Occipital lobe (tissue), 2 donors: Measurements from ENCODE around the gene KCNK7. TPM values are rescaled to one million over a fixed set of nuclear protein-coding genes. Genes with fewer than 3 reads are reported as not detected.

Experiments used
- DNase-seq: peaks from one replicate; lab custom pipeline; 2025; lab: John Stamatoyannopoulos, UW
- total RNA-seq: library from RNA; depleted of rRNA; stranded (reverse); fragments of >200 nt; gene quantifications from one replicate; pipeline ENCODE4 v1.2.3, GENCODE V29; 2014

KCNK7 gene
- total RNA-seq, 1 donor from 2014 or later = 0.31 TPM

DNA sequence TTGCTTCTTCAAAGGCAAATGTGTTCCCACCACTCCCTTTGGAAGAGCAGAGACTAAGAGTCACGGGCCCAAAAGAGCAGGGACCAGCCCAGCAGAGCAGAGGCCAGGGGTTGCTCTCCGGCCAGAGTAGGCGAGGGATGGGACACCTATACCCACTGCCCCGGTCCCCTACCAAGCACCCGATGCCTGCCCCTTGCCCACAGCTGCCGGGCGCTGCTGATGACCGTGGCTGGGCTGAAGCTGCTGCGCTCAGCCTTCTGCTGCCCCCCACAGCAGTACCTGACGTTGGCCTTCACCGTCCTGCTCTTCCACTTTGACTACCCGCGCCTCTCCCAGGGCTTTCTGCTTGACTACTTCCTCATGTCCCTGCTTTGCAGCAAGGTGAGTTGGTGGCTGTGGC, 31.6 kb upstream of the KCNK7 start:
- DNase-seq = no peak

DNA sequence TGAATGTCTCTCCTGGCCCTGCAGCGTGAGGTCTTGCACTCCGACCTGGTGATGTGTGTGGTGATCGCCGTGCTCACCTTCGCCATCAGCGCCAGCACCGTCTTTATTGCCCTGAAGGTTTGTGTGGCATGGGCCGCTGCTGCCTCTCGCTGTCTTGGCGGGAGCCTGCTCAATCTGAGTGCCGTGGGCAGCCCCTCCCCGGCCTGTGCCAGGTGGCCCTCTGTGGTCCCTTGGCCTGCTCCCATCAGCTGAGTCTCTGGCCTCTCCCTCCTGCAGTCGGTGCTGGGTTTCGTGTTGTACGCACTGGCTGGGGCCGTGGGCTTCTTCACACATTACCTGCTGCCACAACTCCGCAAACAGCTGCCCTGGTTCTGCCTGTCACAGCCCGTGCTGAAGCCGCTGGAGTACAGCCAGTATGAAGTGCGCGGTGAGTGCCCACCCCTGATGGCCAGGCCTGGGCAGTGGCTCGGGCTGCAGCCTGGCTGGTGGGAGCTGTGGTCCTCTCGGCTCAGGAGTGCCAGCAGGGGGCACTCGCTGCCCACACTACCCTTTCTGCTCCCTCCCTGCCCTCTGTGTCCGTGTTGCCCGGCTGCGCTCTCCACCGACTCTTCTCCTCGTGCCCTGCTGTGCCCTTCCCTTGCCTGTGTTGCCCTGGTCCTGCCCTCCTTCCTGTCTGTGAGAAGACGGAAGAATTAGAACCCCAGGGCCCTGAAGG, 30.2 kb upstream of the KCNK7 start:
- DNase-seq = no peak

DNA sequence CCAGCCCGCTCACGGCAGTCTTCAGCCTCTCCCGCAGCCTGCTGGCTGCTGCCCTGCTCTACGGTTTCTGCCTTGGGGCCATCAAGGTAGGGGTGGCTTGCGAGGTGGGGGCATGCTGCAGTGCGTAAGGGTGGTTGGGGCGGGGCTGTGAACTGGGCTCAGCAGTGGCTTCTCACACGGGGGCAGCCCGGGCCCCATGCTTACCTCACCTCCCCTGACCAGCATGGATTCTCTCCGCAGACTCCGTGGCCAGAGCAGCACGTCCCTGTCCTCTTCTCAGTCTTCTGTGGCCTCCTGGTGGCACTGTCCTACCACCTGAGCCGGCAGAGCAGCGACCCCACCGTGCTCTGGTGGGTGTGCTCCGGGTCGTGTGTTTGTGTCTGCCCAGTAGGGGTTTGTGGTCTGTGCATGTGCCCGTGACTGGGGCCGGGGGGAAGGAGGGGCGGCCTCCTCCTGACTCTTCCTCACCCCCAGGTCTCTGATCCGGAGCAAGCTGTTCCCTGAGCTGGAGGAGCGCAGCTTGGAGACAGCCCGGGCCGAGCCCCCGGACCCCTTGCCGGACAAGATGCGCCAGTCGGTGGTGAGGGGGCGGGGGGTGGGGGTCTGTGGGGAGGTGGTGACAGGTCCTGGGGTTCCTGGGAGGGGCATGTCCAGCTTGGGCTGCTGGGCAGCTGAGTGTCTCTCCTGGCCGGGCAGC, 29.5 kb upstream of the KCNK7 start:
- DNase-seq = no peak

DNA sequence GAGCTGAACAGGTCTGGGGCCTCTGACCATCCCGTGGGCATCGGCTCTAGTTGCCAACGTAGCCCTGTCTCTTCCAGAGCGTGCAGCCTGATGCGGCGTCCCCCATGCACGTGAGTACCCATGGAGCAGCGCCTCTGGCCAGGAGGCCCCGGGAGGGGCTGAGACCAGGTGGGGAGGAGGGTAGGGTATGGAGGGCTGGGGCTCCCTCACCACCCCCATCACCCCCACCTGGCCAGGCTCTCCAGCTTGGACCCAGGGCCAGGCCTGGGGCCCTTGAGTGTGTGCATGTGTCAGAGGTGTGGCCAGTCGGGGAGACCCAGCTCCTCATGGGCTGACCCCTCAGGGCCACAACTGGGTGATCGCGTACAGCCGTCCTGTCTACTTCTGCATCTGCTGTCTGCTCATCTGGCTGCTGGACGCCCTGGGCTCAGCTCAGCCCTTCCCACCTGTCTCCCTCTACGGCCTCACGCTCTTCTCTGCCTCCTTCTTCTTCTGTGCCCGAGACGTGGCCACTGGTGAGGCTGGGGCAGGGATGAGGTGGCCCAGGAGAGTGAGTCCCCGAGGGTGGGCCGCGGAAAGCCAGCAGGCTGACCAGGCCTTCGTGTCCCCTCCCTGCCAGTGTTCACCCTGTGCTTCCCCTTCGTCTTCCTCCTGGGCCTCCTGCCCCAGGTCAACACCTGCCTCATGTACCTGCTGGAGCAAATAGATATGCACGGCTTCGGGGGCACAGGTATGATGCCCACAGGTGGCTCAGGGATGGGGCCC, 28.4 kb upstream of the KCNK7 start:
- DNase-seq = no peak

DNA sequence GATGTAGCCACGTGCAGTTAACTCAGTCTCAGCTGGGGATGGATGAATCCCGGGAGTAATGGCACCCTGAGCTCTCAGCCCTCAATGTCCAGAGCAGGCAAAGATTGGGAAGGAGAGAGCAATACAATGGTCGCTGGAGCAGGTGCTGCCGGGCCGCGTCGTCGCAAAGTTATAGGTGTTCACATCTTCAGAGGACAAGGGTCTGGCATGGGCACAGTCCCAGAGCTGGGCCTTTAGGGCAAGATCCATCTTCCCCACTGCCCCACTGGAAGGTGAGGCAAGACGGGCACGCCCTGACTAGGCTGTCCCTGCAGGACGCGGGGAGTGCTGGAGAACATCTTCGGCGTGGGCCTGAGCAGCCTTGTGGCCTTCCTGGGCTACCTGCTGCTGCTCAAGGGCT, 27.6 kb upstream of the KCNK7 start:
- DNase-seq = no peak

DNA sequence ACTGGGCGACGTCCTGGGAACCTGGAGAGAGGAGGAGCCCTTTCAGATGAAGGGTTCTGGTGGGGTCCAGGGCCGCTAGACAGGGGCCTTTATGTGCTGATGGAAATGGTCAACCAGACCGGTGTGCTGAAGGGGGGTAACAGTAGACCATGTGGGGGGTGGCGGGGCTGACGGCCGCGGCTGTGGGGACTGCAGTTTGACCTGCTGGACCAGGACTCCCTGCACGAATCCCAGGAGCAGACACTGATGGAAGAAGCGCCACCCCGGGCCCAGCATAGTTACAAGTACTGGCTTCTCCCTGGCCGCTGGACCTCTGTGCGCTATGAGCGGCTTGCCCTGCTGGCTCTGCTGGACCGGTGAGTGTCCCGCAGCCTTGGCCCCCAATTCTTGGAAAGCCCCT, 26.4 kb upstream of the KCNK7 start:
- DNase-seq = no peak

DNA sequence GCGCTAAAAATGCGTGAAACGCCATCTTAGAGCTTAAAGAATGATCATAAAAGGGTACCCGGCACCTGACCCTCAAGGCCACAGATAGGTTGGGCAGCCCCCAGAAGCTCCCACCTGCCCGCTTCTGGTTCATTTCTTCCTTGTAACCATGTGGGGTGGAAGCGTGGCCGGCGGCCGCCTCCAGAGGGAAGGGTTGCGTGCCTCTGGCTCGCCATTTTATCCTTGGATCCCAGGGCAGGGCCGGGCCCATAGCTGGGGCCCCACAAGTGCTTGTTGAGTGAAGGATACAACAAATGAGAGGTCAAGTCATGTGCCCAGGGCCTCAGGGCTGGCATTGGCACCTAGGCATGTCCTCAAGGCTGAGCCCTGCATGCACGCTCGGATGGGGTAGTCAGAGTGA, 25.9 kb upstream of the KCNK7 start:
- no peak for DNase-seq

DNA sequence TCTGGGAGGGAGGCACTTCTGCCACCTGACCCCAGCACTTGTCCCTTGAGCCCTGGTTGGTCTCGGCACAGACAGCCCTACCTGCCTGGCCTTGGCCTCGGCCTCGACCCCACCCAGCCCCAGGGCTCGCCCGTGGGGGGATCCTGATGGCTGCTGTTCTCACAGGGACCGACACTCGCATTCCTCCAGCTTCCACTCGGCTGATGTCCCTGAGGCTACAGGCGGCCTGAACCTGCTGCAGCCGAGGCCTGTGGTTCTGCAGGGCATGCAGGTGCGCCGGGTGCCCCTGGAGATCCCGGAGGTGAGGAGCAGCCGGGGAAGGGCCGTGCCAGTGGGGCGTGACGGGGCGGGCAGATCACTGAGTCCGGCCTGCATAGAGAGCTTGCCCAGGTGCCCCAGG, 25.1 kb upstream of the KCNK7 start:
- no peak for DNase-seq

DNA sequence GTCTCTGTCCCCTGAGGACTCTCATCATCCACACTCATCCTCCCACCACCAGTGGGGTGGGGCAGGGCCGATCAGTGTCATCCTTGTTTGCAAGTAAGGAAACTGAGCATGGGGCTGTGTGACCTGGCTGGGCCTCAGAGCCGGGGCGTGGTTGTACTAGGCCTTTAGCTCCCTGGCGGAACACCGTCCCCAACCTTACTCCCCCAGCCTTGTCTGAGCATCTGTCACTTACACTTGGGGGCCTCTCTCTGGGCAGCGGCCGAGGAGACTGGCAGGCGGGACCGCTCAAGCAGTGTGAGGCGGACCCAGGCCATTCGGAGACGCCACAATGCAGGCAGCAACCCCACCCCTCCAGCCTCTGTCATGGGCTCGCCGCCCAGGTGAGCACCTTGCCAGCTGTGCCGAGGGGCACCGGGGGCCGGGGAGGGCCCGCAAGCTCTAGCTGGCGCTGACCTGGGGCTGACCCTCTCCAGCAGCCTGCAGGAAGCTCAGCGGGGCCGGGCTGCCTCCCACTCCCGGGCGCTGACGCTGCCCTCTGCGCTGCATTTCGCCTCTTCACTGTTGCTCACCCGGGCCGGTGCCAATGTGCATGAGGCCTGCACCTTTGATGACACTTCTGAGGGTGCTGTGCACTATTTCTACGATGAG, 23.8 kb upstream of the KCNK7 start:
- DNase-seq = no peak

DNA sequence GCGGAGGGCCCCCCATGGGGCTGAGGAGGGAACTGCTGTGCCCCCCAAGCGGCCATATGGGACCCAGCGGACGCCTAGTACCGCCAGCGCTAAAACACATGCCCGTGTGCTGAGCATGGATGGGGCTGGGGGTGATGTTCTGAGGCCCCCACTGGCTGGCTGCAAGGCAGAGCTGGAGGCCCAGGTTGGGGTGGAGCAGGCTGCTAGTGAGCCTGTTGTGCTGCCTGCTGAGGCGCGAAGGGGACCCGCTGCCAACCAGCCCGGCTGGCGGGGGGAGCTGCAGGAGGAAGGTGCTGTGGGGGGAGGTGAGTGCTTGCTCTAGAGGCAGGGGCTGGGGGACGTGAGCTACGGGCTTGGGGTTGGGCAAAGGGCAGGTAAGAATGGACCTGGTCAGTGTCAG, 23.2 kb upstream of the KCNK7 start:
- DNase-seq = no peak

DNA sequence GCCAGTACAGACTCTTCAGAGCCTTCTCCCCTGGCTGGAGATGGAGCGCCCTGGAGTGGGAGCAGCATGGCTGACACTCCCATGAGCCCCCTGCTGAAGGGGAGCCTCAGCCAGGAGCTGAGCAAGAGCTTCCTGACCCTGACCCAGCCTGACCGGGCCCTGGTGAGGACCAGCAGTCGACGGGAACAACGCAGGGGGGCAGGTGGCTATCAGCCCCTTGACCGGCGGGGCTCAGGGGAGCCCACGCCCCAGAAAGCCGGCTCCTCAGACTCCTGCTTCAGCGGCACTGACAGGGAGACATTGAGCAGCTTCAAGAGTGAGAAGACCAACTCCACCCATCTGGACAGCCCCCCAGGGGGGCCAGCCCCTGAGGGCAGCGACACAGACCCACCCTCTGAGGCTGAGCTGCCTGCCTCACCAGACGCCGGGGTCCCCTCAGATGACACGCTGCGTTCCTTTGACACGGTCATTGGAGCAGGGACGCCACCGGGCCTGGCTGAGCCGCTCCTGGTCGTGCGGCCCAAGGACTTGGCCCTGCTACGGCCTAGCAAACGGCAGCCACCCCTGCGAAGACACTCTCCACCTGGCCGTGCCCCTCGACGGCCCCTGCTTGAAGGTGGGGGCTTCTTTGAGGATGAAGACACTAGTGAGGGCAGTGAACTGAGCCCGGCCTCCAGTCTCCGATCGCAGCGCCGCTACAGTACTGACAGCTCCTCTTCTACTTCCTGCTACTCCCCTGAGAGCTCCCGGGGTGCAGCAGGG, 22.6 kb upstream of the KCNK7 start:
- DNase-seq = no peak

DNA sequence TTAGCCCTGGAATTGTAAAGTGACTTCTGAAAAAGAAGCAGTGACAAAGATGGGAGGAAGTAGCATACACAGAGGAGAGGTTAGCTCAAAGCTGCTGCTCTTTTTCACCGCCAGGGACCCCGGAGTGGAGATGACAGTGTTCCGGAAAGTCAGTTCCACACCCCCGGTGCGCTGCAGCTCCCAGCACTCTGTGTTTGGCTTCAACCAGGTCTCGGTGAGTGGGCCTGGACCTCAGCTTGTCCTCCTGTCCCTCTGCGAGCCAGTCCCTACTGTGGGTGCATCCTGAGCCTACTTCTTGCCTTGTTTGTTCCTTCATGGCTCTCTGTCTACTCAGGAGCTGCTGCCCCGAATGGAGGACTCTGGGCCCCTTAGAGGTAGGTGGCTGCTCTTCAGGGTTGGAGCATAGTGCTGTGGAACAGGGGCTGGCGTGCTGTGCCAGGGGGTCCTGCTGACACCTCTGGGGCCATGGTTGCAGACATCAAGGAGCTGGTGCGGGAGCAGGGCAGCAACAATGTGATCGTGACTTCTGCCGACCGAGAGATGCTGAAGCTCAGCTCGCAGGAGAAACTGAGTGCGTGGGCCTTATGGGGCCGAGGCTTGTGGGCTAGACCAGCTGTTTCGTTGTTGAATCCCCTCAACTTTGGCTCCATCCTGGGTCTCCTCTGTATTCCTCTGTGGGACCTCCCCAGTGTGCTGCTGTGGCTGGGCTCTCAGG, 21.7 kb upstream of the KCNK7 start:
- DNase-seq = no peak

DNA sequence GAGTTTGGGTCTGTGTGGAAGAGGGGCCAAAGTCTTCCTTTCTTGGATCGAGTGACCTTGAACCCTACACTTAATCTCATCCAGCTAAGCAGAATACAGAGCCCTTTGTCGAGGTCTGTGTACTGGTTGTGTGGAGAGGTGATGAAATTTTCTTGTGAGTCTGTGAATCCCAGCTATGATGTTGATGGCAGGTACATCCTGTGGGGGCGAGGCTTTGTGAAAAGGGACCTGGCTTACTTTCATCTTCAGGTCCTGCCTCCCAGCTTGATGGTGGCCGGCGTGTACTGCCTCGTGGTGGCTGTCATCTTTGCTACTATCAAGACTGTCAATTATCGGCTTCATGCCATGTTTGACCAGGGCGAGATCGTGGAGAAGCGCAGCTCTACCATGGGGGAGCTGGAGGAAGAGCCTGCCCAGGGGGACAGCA, 21.0 kb upstream of the KCNK7 start:
- no peak for DNase-seq

DNA sequence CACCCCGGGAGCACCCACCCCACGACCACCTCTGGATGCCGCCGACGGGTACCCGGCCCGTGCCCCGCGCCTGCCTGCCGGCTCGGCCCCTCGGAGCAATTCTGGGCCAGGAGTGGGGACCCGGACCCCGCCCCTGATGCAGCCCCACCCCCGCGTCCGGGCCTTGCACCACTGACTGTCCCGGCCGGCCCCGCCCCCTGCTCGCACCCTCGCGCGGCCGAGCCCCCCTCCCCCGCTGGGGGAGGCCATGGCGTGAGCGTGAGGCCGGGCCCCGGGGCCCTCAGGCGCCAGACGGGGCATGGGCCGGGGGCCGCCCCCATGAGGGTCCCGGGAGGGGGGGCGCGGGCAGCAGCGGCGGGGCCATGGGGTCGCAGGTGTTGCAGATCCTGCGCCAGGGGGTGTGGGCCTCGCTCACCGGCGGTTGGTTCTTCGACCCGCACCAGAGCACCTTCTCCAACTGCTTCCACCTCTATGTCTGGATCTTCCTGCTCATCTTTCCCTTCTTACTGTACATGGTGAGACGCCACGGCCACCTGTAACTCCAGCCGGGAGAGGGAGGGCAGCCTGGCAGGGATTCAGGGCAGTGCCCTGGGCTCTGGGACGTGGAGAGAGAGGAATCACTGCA, 20.5 kb upstream of the KCNK7 start:
- DNase-seq = no peak

DNA sequence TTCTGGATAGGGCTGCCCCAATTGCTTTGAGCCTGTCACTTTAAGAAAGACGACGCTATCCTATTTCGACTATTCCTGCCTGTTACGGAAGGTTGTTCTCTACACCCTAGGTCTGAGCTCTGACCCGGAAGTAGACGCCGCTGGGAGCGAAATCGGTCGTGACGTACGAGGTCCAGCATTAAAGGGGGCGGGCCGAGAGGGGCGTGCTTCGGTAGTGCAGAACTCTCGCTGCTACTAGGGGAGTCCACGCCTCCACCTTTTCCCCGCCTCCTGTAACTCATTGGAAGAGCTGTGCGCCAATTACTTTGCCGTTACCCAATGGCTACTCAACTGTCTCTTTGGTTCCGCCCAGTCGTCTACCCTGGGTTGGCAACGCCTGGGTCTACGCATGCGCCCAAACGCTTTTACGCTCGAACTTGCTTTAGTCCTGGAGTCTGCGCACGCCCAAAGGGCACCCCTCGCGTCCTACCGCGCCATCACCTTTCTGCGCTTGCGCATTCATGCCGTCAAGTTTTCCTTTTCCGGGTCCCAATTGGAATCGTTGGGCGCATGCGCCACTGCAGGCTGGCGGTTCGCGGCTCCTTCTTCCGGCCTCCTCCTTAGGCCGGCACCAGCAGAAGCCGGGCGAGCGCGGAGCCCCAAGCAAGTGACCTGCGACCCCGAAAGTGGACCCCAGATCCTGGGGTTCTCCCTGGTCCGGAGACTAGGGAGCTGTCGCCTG, 19.8 kb upstream of the KCNK7 start, which contains the start of gene PCNX3:
Gene PCNX3 (plus strand): TSS at position 548 of the 721 bp plus-strand sequence. CDS start 536 bp downstream, outside the sequence.
- DNase-seq = peak; percentile 100

DNA sequence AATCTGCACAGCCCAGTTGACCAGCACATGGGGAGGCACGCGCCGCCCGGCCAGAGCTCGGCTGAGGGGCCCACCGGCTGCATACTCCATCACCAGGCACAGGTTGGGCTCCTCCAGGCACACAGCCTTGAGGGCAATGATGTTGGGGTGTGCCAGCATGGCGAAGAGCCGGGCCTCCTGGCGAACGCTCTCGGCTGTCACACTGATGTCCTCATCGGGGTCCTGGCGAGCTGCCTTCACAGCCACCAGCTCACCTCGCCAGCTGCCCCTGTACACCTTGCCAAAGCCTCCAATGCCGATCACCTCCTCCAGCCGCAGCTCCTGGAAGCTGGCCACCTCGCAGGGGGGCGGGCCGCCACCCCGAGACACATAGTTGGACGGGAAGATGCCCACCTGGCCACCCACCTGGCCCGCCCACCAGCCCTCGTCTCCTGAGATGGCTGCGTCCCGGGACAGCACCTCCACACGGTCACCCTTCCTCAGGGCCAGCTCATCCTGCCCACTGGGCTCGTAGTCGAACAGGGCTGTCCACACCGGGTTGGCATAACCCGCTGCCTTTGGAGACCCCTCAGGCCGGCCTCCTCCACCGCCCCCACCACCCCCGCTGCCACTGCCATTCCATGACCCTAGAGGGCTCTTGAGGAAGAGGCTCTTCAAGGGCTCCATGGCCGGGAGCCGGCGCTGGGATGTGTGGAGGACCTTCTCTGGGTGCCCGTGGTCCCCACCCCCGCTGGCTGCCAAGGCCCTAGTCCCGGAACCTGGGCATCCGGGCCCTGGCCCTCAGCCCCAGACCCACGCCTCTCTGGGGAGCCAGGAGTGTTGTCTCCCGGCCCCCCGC, 17.7 kb upstream of the KCNK7 start:
- DNase-seq = no peak

DNA sequence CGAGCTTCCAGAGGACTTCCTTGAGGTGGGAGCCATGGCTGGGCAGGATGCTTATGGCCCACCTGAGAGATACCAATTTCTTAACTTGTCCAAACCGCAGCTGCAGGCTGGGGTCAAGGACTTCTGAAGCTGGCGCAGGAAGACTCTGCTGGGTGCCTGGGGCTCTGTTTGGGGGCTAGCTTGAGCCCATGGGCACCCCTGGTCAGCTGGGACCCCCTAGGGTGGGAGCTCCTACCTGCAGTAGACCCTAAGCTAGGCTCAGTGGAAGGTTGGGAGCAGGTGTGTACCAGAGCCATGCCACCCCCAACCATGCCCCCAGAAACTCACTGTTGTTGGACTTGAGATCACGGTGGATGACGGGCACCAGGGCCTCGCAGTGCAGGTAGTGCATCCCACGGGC, 17.1 kb upstream of the KCNK7 start:
- DNase-seq = no peak
